ENCODE measurements around the gene MYH9. TPM values are rescaled to one million over a fixed set of nuclear protein-coding genes. Genes with fewer than 3 reads are reported as not detected.
A peak's percentile ranks its signal among the peaks of the same experiment; 100 is the strongest.

The MYH9 gene
- total RNA-seq, 2 experiments from 2014 or later = 112 to 223 TPM

DNA sequence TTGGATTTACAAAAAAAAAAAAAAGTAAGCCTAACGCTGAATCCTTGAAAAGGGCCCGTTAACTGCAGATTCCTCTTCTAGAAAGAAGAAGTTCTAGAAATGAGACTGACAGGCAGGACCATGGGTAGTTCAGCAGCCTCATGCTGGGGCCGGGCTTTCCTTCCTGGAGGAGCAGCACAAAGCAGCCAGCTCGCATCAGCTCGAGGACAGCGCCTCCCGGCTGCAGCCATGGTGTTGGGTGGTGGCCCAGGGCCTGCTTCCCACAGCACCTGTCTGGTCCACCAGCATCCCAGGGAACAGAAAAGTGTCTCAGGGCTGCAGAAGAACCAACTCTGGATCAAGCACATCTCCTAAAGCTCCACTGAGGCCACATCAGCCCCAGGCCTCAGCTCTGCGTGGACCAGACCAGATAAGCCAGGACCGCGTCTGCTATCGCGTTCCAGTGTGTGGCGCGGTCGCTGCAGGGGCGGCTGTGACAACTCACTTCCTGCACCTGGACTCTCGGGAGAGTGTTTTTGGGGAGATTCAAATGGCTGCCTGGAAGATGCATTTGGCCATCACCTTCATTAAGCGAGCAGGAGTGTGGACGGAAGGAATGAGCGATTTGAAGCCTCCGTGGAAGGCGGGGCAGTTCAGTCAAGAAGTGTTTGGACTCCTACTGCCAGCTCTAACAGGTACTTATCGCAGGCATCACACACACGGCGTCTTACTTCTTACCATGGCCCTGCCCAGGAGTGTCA is 53.5 kb downstream of the MYH9 start:
- Histone ChIP-seq H3K9me2 (ENCODE audit: insufficient read depth, low read length) (no peaks in the 10 kb centered on the region), H2AFZ (ENCODE audit: low read length) (no peak overlapping the region), H3K36me3 (ENCODE audit: insufficient read depth, low read length) (peaks cover 85% of the 10 kb centered on the region), H3K27ac (ENCODE audit: low read depth, low read length, poor library complexity, severe bottlenecking) (peak overlapping the region; percentile 89), H3K4me1 (ENCODE audit: insufficient read depth, low read length, poor library complexity, severe bottlenecking) (peaks cover 63% of the 10 kb centered on the region), H3K9me3 (ENCODE audit: low read length) (no peaks in the 10 kb centered on the region), H3K4me2 (ENCODE audit: low read length) (peak overlapping the region; percentile 87), H3K4me3 (ENCODE audit: low read depth, low read length, poor library complexity, severe bottlenecking) (no peak overlapping the region), H4K20me1 (ENCODE audit: insufficient read depth, low read length) (no peaks in the 10 kb centered on the region), H3K79me2 (ENCODE audit: insufficient read depth, low read depth, low read length) (peaks cover 46% of the 10 kb centered on the region; the same call in 1 of the 2 replicates)
- intact Hi-C loops (cut with micrococcal nuclease; ENCODE audit: unreplicated experiment) = no loop called here
- peak; percentile 45 for DNase-seq (ENCODE audit: low spot score)
- CTCF ChIA-PET (ENCODE audit: unreplicated experiment) = interaction anchor here (0.6 kb wide), 1 partner anchor 535 kb away, joined by 3 read pairs; no protein-coding TSS in a partner anchor
- TF ChIP-seq EZH2phosphoT487 (IDR thresholded peaks at IDR 0.05; ENCODE audit: borderline replicate concordance, low read depth, low read length) = no peak
- TF ChIP-seq, protein P1, sequence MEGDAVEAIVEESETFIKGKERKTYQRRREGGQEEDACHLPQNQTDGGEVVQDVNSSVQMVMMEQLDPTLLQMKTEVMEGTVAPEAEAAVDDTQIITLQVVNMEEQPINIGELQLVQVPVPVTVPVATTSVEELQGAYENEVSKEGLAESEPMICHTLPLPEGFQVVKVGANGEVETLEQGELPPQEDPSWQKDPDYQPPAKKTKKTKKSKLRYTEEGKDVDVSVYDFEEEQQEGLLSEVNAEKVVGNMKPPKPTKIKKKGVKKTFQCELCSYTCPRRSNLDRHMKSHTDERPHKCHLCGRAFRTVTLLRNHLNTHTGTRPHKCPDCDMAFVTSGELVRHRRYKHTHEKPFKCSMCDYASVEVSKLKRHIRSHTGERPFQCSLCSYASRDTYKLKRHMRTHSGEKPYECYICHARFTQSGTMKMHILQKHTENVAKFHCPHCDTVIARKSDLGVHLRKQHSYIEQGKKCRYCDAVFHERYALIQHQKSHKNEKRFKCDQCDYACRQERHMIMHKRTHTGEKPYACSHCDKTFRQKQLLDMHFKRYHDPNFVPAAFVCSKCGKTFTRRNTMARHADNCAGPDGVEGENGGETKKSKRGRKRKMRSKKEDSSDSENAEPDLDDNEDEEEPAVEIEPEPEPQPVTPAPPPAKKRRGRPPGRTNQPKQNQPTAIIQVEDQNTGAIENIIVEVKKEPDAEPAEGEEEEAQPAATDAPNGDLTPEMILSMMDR (conservative IDR thresholded peaks at IDR 0.05; ENCODE audit: low read length) = peak; percentile 58
- BruUV-seq (replicated peaks) = no TSS peak
- POLR2A ChIA-PET = no interaction called here

DNA sequence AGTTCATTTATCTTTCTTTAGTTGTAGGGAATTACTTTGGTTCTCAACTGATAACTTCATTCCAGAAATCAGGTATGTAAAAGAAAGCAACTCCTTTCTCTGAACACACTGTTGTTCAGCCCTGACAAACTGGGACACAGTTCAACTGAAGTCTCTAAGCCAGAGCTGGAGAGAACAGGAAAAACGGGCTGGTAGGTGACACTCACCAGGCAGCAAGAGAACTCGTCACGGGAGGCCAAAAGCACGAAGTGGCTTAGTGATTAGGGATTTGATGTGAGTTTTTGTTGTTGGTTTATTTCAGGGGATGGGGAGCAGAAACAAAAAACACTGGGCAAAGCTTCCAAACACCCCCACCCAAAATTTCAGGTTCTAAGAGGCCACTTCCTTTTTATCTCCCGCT is 54.1 kb downstream of the MYH9 start:
- Histone ChIP-seq H3K9me3 (ENCODE audit: low read length) (no peaks in the 10 kb centered on the region), H3K27ac (ENCODE audit: low read depth, low read length, poor library complexity, severe bottlenecking) (peak overlapping the region; percentile 89), H3K4me3 (ENCODE audit: low read depth, low read length, poor library complexity, severe bottlenecking) (no peak overlapping the region), H2AFZ (ENCODE audit: low read length) (no peak overlapping the region), H3K79me2 (ENCODE audit: insufficient read depth, low read depth, low read length) (peaks cover 50% of the 10 kb centered on the region; the same call in 1 of the 2 replicates), H3K4me2 (ENCODE audit: low read length) (peak overlapping the region; percentile 87), H3K36me3 (ENCODE audit: insufficient read depth, low read length) (peaks cover 84% of the 10 kb centered on the region), H3K9me2 (ENCODE audit: insufficient read depth, low read length) (no peaks in the 10 kb centered on the region), H4K20me1 (ENCODE audit: insufficient read depth, low read length) (no peaks in the 10 kb centered on the region), H3K4me1 (ENCODE audit: insufficient read depth, low read length, poor library complexity, severe bottlenecking) (peaks cover 69% of the 10 kb centered on the region)
- ChIA-PET CTCF (ENCODE audit: unreplicated experiment) (interaction anchor here (0.6 to 1.2 kb wide), 2 partner anchors 32 to 535 kb away, joined by 3 to 4 read pairs; no protein-coding TSS in a partner anchor), POLR2A (no interaction called here)
- BruUV-seq (replicated peaks) = no TSS peak
- intact Hi-C loops (cut with micrococcal nuclease; ENCODE audit: unreplicated experiment) = no loop called here
- TF ChIP-seq, protein P1 (conservative IDR thresholded peaks at IDR 0.05; ENCODE audit: low read length) = no peak
- TF ChIP-seq EZH2phosphoT487 (IDR thresholded peaks at IDR 0.05; ENCODE audit: borderline replicate concordance, low read depth, low read length) = no peak
- DNase-seq (ENCODE audit: low spot score) = no peak
